ENCODE data around the gene TMEM117. TPM values are rescaled to one million over a fixed set of nuclear protein-coding genes. Genes with fewer than 3 reads are reported as not detected.

TMEM117 gene
- total RNA-seq, 1 donor from 2014 or later: 9.9 TPM

GRCh38 chr12:44307506-44308168, 471.8 kb downstream of the TMEM117 start:
- Histone ChIP-seq H3K4me1 (ENCODE audit: control insufficient read depth in 3 of 3, insufficient read depth in 3 of 3, low read length in 3 of 3) (no peaks in the 10 kb centered on the region), H3K9me3 (ENCODE audit: control insufficient read depth in 3 of 3, low read length in 3 of 3) (peaks cover 0 to 4% (median 0%) of the 10 kb centered on the region in 3 donors), H3K27me3 (ENCODE audit: control insufficient read depth in 3 of 3, insufficient read depth in 3 of 3, low read length in 3 of 3) (no peaks in the 10 kb centered on the region), H3K4me3 (ENCODE audit: low read length in 3 of 3) (no peak overlapping the region), H3K36me3 (ENCODE audit: control insufficient read depth in 3 of 3, insufficient read depth in 3 of 3, low read length in 3 of 3) (peaks cover 0 to 2% (median 2%) of the 10 kb centered on the region in 3 donors), H3K27ac (ENCODE audit: low read depth, low read length) (no peak overlapping the region), H3K9ac (ENCODE audit: low read depth in 1 of 3, low read length in 3 of 3) (no peak overlapping the region)

GRCh38 chr12:44313188-44313587, 477.3 kb downstream of the TMEM117 start:
- Histone ChIP-seq H3K36me3 (ENCODE audit: control insufficient read depth in 3 of 3, insufficient read depth in 3 of 3, low read length in 3 of 3) (no peaks in the 10 kb centered on the region), H3K9me3 (ENCODE audit: control insufficient read depth in 3 of 3, low read length in 3 of 3) (peaks cover 0 to 4% (median 0%) of the 10 kb centered on the region in 3 donors), H3K4me1 (ENCODE audit: control insufficient read depth in 3 of 3, insufficient read depth in 3 of 3, low read length in 3 of 3) (no peaks in the 10 kb centered on the region), H3K27me3 (ENCODE audit: control insufficient read depth in 3 of 3, insufficient read depth in 3 of 3, low read length in 3 of 3) (no peaks in the 10 kb centered on the region), H3K27ac (ENCODE audit: low read depth, low read length) (no peak overlapping the region), H3K4me3 (ENCODE audit: low read length in 3 of 3) (no peak overlapping the region), H3K9ac (ENCODE audit: low read depth in 1 of 3, low read length in 3 of 3) (no peak overlapping the region)

- Histone ChIP-seq H3K4me1 (ENCODE audit: control insufficient read depth in 3 of 3, insufficient read depth in 3 of 3, low read length in 3 of 3) (no peaks in the 10 kb centered on the region), H3K9ac (ENCODE audit: low read depth in 1 of 3, low read length in 3 of 3) (no peak overlapping the region), H3K4me3 (ENCODE audit: low read length in 3 of 3) (no peak overlapping the region), H3K36me3 (ENCODE audit: control insufficient read depth in 3 of 3, insufficient read depth in 3 of 3, low read length in 3 of 3) (no peaks in the 10 kb centered on the region), H3K9me3 (ENCODE audit: control insufficient read depth in 3 of 3, low read length in 3 of 3) (peaks cover 0 to 4% (median 0%) of the 10 kb centered on the region in 3 donors), H3K27me3 (ENCODE audit: control insufficient read depth in 3 of 3, insufficient read depth in 3 of 3, low read length in 3 of 3) (no peaks in the 10 kb centered on the region), H3K27ac (ENCODE audit: low read depth, low read length) (no peak overlapping the region)
These were observed 478.2 kb downstream of the TMEM117 start for GRCh38 chr12:44314007-44314500.

GRCh38 chr12:44317651-44318126, 481.8 kb downstream of the TMEM117 start:
- no peak overlapping the region for H3K27ac ChIP-seq (ENCODE audit: low read depth, low read length)
- no peaks in the 10 kb centered on the region for H3K36me3 ChIP-seq (ENCODE audit: control insufficient read depth in 3 of 3, insufficient read depth in 3 of 3, low read length in 3 of 3)
- no peaks in the 10 kb centered on the region for H3K9me3 ChIP-seq (ENCODE audit: control insufficient read depth in 3 of 3, low read length in 3 of 3)
- no peak overlapping the region for H3K4me3 ChIP-seq (ENCODE audit: low read length in 3 of 3)
- no peaks in the 10 kb centered on the region for H3K27me3 ChIP-seq (ENCODE audit: control insufficient read depth in 3 of 3, insufficient read depth in 3 of 3, low read length in 3 of 3)
- H3K9ac ChIP-seq (ENCODE audit: low read depth in 1 of 3, low read length in 3 of 3): no peak overlapping the region
- no peaks in the 10 kb centered on the region for H3K4me1 ChIP-seq (ENCODE audit: control insufficient read depth in 3 of 3, insufficient read depth in 3 of 3, low read length in 3 of 3)

- Histone ChIP-seq H3K9me3 (ENCODE audit: control insufficient read depth in 3 of 3, low read length in 3 of 3) (no peaks in the 10 kb centered on the region), H3K36me3 (ENCODE audit: control insufficient read depth in 3 of 3, insufficient read depth in 3 of 3, low read length in 3 of 3) (no peaks in the 10 kb centered on the region), H3K27me3 (ENCODE audit: control insufficient read depth in 3 of 3, insufficient read depth in 3 of 3, low read length in 3 of 3) (no peaks in the 10 kb centered on the region), H3K9ac (ENCODE audit: low read depth in 1 of 3, low read length in 3 of 3) (no peak overlapping the region), H3K4me3 (ENCODE audit: low read length in 3 of 3) (no peak overlapping the region), H3K4me1 (ENCODE audit: control insufficient read depth in 3 of 3, insufficient read depth in 3 of 3, low read length in 3 of 3) (no peaks in the 10 kb centered on the region), H3K27ac (ENCODE audit: low read depth, low read length) (no peak overlapping the region)
These were observed 495.4 kb downstream of the TMEM117 start for GRCh38 chr12:44331269-44331668.

- H3K4me1 ChIP-seq (ENCODE audit: control insufficient read depth in 3 of 3, insufficient read depth in 3 of 3, low read length in 3 of 3): no peaks in the 10 kb centered on the region
- no peaks in the 10 kb centered on the region for H3K36me3 ChIP-seq (ENCODE audit: control insufficient read depth in 3 of 3, insufficient read depth in 3 of 3, low read length in 3 of 3)
- no peak overlapping the region for H3K27ac ChIP-seq (ENCODE audit: low read depth, low read length)
- H3K4me3 ChIP-seq (ENCODE audit: low read length in 3 of 3): no peak overlapping the region
- H3K9me3 ChIP-seq (ENCODE audit: control insufficient read depth in 3 of 3, low read length in 3 of 3): no peaks in the 10 kb centered on the region
- no peaks in the 10 kb centered on the region for H3K27me3 ChIP-seq (ENCODE audit: control insufficient read depth in 3 of 3, insufficient read depth in 3 of 3, low read length in 3 of 3)
- H3K9ac ChIP-seq (ENCODE audit: low read depth in 1 of 3, low read length in 3 of 3): no peak overlapping the region
These were observed 498.5 kb downstream of the TMEM117 start for GRCh38 chr12:44334347-44334746.

- no peaks in the 10 kb centered on the region for H3K9me3 ChIP-seq (ENCODE audit: control insufficient read depth in 3 of 3, low read length in 3 of 3)
- H3K4me3 ChIP-seq (ENCODE audit: low read length in 3 of 3): no peak overlapping the region
- H3K36me3 ChIP-seq (ENCODE audit: control insufficient read depth in 3 of 3, insufficient read depth in 3 of 3, low read length in 3 of 3): no peaks in the 10 kb centered on the region
- no peaks in the 10 kb centered on the region for H3K4me1 ChIP-seq (ENCODE audit: control insufficient read depth in 3 of 3, insufficient read depth in 3 of 3, low read length in 3 of 3)
- no peak overlapping the region for H3K9ac ChIP-seq (ENCODE audit: low read depth in 1 of 3, low read length in 3 of 3)
- no peaks in the 10 kb centered on the region for H3K27me3 ChIP-seq (ENCODE audit: control insufficient read depth in 3 of 3, insufficient read depth in 3 of 3, low read length in 3 of 3)
- no peak overlapping the region for H3K27ac ChIP-seq (ENCODE audit: low read depth, low read length)
These were observed 499.1 kb downstream of the TMEM117 start for GRCh38 chr12:44335030-44335429.

- H3K27ac ChIP-seq (ENCODE audit: low read depth, low read length): no peak overlapping the region
- no peaks in the 10 kb centered on the region for H3K9me3 ChIP-seq (ENCODE audit: control insufficient read depth in 3 of 3, low read length in 3 of 3)
- H3K4me3 ChIP-seq (ENCODE audit: low read length in 3 of 3): no peak overlapping the region
- no peaks in the 10 kb centered on the region for H3K4me1 ChIP-seq (ENCODE audit: control insufficient read depth in 3 of 3, insufficient read depth in 3 of 3, low read length in 3 of 3)
- no peak overlapping the region for H3K9ac ChIP-seq (ENCODE audit: low read depth in 1 of 3, low read length in 3 of 3)
- H3K27me3 ChIP-seq (ENCODE audit: control insufficient read depth in 3 of 3, insufficient read depth in 3 of 3, low read length in 3 of 3): no peaks in the 10 kb centered on the region
- H3K36me3 ChIP-seq (ENCODE audit: control insufficient read depth in 3 of 3, insufficient read depth in 3 of 3, low read length in 3 of 3): no peaks in the 10 kb centered on the region
These were observed 500.7 kb downstream of the TMEM117 start for GRCh38 chr12:44336577-44336976.

GRCh38 chr12:44342371-44342770, 506.5 kb downstream of the TMEM117 start:
- Histone ChIP-seq H3K36me3 (ENCODE audit: control insufficient read depth in 3 of 3, insufficient read depth in 3 of 3, low read length in 3 of 3) (no peaks in the 10 kb centered on the region), H3K9ac (ENCODE audit: low read depth in 1 of 3, low read length in 3 of 3) (no peak overlapping the region), H3K27me3 (ENCODE audit: control insufficient read depth in 3 of 3, insufficient read depth in 3 of 3, low read length in 3 of 3) (no peaks in the 10 kb centered on the region), H3K4me1 (ENCODE audit: control insufficient read depth in 3 of 3, insufficient read depth in 3 of 3, low read length in 3 of 3) (no peaks in the 10 kb centered on the region), H3K27ac (ENCODE audit: low read depth, low read length) (no peak overlapping the region), H3K4me3 (ENCODE audit: low read length in 3 of 3) (no peak overlapping the region), H3K9me3 (ENCODE audit: control insufficient read depth in 3 of 3, low read length in 3 of 3) (no peaks in the 10 kb centered on the region)

- H3K9ac ChIP-seq (ENCODE audit: low read depth in 1 of 3, low read length in 3 of 3): no peak overlapping the region
- no peaks in the 10 kb centered on the region for H3K9me3 ChIP-seq (ENCODE audit: control insufficient read depth in 3 of 3, low read length in 3 of 3)
- H3K27ac ChIP-seq (ENCODE audit: low read depth, low read length): no peak overlapping the region
- no peaks in the 10 kb centered on the region for H3K27me3 ChIP-seq (ENCODE audit: control insufficient read depth in 3 of 3, insufficient read depth in 3 of 3, low read length in 3 of 3)
- no peaks in the 10 kb centered on the region for H3K36me3 ChIP-seq (ENCODE audit: control insufficient read depth in 3 of 3, insufficient read depth in 3 of 3, low read length in 3 of 3)
- H3K4me3 ChIP-seq (ENCODE audit: low read length in 3 of 3): no peak overlapping the region
- no peaks in the 10 kb centered on the region for H3K4me1 ChIP-seq (ENCODE audit: control insufficient read depth in 3 of 3, insufficient read depth in 3 of 3, low read length in 3 of 3)
These were observed 511.3 kb downstream of the TMEM117 start for GRCh38 chr12:44347145-44347544.

Measured in skeletal muscle tissue (tissue), 4 donors.